GM12878 (cell line): Measurements from ENCODE around the gene SLC6A7. TPM values are rescaled to one million over a fixed set of nuclear protein-coding genes. Genes with fewer than 3 reads are reported as not detected.
A peak's percentile ranks its signal among the peaks of the same experiment; 100 is the strongest.

ENCODE experiments used
- ATAC-seq: fragments of 200-7000 bp; cut with Tn5 transposase; 3 replicates; pipeline ENCODE4 v1.9.1; 2020; ENCODE audit warnings: mild to moderate bottlenecking, moderate library complexity
- BruUV-seq: library from RNA; stranded (reverse); fragments of 400-500 nt; replicated peaks from 2 replicates; lab custom pipeline; 2021; lab: Mats Ljungman, UMichigan
- CTCF ChIA-PET: fragments of 300-600 bp; sonication (Branson Sonifier 250); formaldehyde crosslinking; extraction: SDS; loops from one replicate; lab custom pipeline; 2021; ENCODE audit warnings: inconsistent platforms; lab: Yijun Ruan, JAX
- POLR2A ChIA-PET: fragments of 350-600 bp; formaldehyde crosslinking; extraction: SDS; loops from one replicate; lab custom pipeline; 2021; ENCODE audit warnings: inconsistent platforms; lab: Charles Lee
- RAD21 ChIA-PET: fragments of 300-600 bp; sonication (Branson Sonifier 250); formaldehyde crosslinking; loops from one replicate; lab custom pipeline; 2023; ENCODE audit warnings: antibody characterized with exemption; ENCODE audit not compliant: unreplicated experiment; lab: Charles Lee
- SMC1A ChIA-PET: fragments of 300-600 bp; sonication (Branson Sonifier 250); formaldehyde crosslinking; loops from one replicate; lab custom pipeline; 2023; ENCODE audit not compliant: unreplicated experiment, uncharacterized antibody; lab: Charles Lee
- DNase-seq: peaks from one replicate; pipeline ENCODE4 v3.0.0-alpha.2; 2011; ENCODE audit warnings: low read depth, low spot score
- FAIRE-seq: peaks from 3 replicates; lab custom pipeline; 2011; peaks lifted over from hg19 to GRCh38; lab: Jason Lieb, UNC
- H2AFZ ChIP-seq: 2 replicates; pipeline ENCODE4 v1.6.0; 2011; ENCODE audit warnings: low read depth, low read length, control low read depth; ENCODE audit not compliant: control insufficient read depth
- H3K27ac ChIP-seq: 2 replicates; pipeline ENCODE4 v1.5.1; 2011; ENCODE audit warnings: control low read depth; ENCODE audit not compliant: control insufficient read depth, insufficient read depth
- H3K27me3 ChIP-seq, 2 experiments: replicated peaks in 1 of 2; 2 replicates each; pipeline versions ENCODE4 v1.6.0 to v1.6.1; 2011; ENCODE audit warnings: low read length in 1 of 2; ENCODE audit not compliant: control insufficient read depth in 2 of 2, insufficient read depth in 2 of 2
- H3K36me3 ChIP-seq, 2 experiments: 2 replicates each; pipeline ENCODE4 v1.5.1; 2011; ENCODE audit warnings: low read length in 1 of 2; ENCODE audit not compliant: control insufficient read depth in 2 of 2, insufficient read depth in 2 of 2
- H3K4me1 ChIP-seq: 2 replicates; pipeline ENCODE4 v1.6.1; 2011; ENCODE audit warnings: mild to moderate bottlenecking, low read length, moderate library complexity, mixed read lengths; ENCODE audit not compliant: control insufficient read depth, insufficient read depth
- H3K4me2 ChIP-seq: 2 replicates; pipeline ENCODE4 v1.6.0; 2011; ENCODE audit warnings: control low read depth; ENCODE audit not compliant: control insufficient read depth, insufficient read depth
- H3K4me3 ChIP-seq: fragments of 200-600 bp; sonication (generic); 2 replicates; pipeline ENCODE4 v1.5.1; 2016
- H3K79me2 ChIP-seq: 2 replicates; pipeline ENCODE4 v1.6.0; 2011; ENCODE audit warnings: low read length; ENCODE audit not compliant: control insufficient read depth, insufficient read depth
- H3K9ac ChIP-seq: 2 replicates; pipeline ENCODE4 v1.8.0; 2011; ENCODE audit warnings: low read length, control low read depth, mixed read lengths; ENCODE audit not compliant: control insufficient read depth, insufficient read depth
- H3K9me3 ChIP-seq: replicated peaks from 3 replicates; pipeline ENCODE4 v1.5.1; 2011; ENCODE audit warnings: mild to moderate bottlenecking, low read length; ENCODE audit not compliant: control insufficient read depth, insufficient read depth
- H4K20me1 ChIP-seq: 2 replicates; pipeline ENCODE4 v1.6.0; 2011; ENCODE audit not compliant: control insufficient read depth, insufficient read depth
- CBX3 ChIP-seq: fragments of 200-600 bp; sonication (generic); IDR thresholded peaks from 2 replicates; pipeline ENCODE4 v1.6.1; 2016; ENCODE audit warnings: low read depth, borderline replicate concordance
- CEBPZ ChIP-seq: fragments of 150-350 bp; IDR thresholded peaks from 2 replicates; pipeline ENCODE4 v1.6.1; 2016; ENCODE audit warnings: low read depth, low read length
- EZH2 ChIP-seq: IDR thresholded peaks from 2 replicates; pipeline ENCODE4 v1.6.1; 2012; ENCODE audit warnings: low read depth, mild to moderate bottlenecking, control low read depth, inconsistent platforms, low read length, borderline replicate concordance; ENCODE audit not compliant: control insufficient read depth
- HDAC6 ChIP-seq: fragments of 200-600 bp; sonication (generic); IDR thresholded peaks from one replicate; pipeline ENCODE4 v1.8.0; 2017; ENCODE audit warnings: antibody characterized with exemption; ENCODE audit not compliant: unreplicated experiment
- HDGF ChIP-seq: fragments of 450-650 bp; IDR thresholded peaks from 2 replicates; pipeline ENCODE4 v1.6.1; 2016; ENCODE audit warnings: antibody characterized with exemption
- RB1 ChIP-seq: fragments of 450-650 bp; formaldehyde crosslinking; IDR thresholded peaks from 2 replicates; pipeline ENCODE4 v1.6.1; 2017; ENCODE audit warnings: mild to moderate bottlenecking, borderline replicate concordance
- RUNX3 ChIP-seq: IDR thresholded peaks from 2 replicates; pipeline ENCODE4 v1.6.1; 2012; ENCODE audit warnings: low read length, inconsistent platforms
- SIN3A ChIP-seq: IDR thresholded peaks from 2 replicates; pipeline ENCODE4 v1.6.1; 2012; ENCODE audit warnings: low read depth, low read length, improper control_type of control experiment
- SP1 ChIP-seq: IDR thresholded peaks from one replicate; pipeline ENCODE4 v1.6.1; 2011; ENCODE audit warnings: low read depth, low read length
- SPI1 ChIP-seq: IDR thresholded peaks from 2 replicates; pipeline ENCODE4 v1.6.1; 2011; ENCODE audit warnings: low read depth, mild to moderate bottlenecking, low read length, moderate library complexity, borderline replicate concordance; ENCODE audit not compliant: insufficient read depth
- SRF ChIP-seq, 2 experiments: IDR thresholded peaks; 2 replicates each; pipeline ENCODE4 v1.6.1; 2011; ENCODE audit warnings: low read depth in 2 of 2, low read length in 2 of 2, mild to moderate bottlenecking in 1 of 2, moderate library complexity in 1 of 2
- WGBS: methylation state at CpG from one replicate; pipeline ENCODE4 v1.1.6; 2016; ENCODE audit warnings: low lambda C conversion rate; ENCODE audit not compliant: insufficient replicate concordance, insufficient coverage; ENCODE audit errors: missing lambda C conversion rate; 5-methylcytosine and 5-hydroxymethylcytosine counted together
- in situ Hi-C: fragments of 300-500 bp; cut with MboI; formaldehyde crosslinking; loops from 9 replicates; pipeline ENCODE4 v1.14.3; 2018; ENCODE audit warnings: mixed read lengths
- intact Hi-C: fragments of 100-400 bp; cut with micrococcal nuclease; formaldehyde crosslinking; loops from one replicate; pipeline ENCODE4 v1.14.2; 2022; ENCODE audit not compliant: unreplicated experiment
- polyA plus RNA-seq, 11 experiments: library from polyadenylated mRNA; depleted of rRNA in 4 of 11; unstranded in 6 of 11; stranded (reverse) in 5 of 11; fragments of >200 nt; fragmentation: Nextera tagmentation in 4 of 11; fragmentation: Illumina TruSeq in 1 of 11; extraction: Ambion mirVana in 4 of 11; extraction: Trizol in 1 of 11; gene quantifications; 1 replicate in 1 of 11; 2 replicates in 10 of 11; pipeline versions ENCODE4 v1.2.1 to v1.2.3, GENCODE V29; 2011 to 2016; ENCODE audit warnings: inconsistent platforms in 2 of 11, missing spikeins in 2 of 11, low read depth in 1 of 11
- total RNA-seq, 4 experiments: library from RNA; depleted of rRNA in 3 of 4; stranded (reverse); fragments of >200 nt in 3 of 4; fragmentation: Illumina TruSeq in 1 of 4; extraction: Trizol in 1 of 4; gene quantifications; 2 replicates each; pipeline versions ENCODE4 v1.2.1 to v1.2.3, GENCODE V29; 2013 to 2021
- TF ChIP-seq, protein P1 (sequence below): IDR thresholded peaks from 2 replicates; pipeline ENCODE4 v1.6.1; 2012; ENCODE audit warnings: mild to moderate bottlenecking, low read depth, low read length

SLC6A7 gene
- total and polyA plus RNA-seq, 10 of the 15 experiments (the other 5 are each of a cell fraction or from before 2014, with no cell fraction given) = 0.01 to 0.15 (median 0.06) TPM; not detected in 7

DNA sequence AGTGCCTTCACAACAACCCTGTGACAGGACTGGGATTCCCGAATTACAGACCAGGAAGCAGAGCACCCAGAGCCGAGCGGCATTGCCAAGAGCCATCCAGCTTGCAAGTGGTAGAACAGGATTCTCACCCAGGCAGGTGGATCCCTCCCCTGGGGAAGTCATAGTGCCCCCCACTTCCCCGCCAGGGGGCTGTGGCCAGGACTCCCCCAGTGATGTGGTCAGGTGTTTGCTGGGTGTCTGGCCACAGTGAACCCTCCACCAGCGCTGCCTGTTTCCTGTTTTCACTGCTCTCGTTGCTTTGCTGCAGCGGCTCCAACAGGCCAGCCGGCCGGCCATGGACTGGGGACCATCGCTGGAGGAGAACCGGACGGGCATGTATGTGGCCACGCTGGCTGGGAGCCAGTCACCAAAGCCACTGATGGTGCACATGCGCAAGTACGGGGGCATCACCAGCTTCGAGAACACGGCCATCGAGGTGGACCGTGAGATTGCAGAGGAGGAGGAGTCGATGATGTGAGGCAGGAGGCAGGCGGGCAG is 19.3 kb downstream of the SLC6A7 start (continued):
- TF ChIP-seq EZH2 (no peak), RB1 (no peak), SIN3A (no peak), RUNX3 (peak; percentile 39; the same call in 1 of the 2 replicates)

DNA sequence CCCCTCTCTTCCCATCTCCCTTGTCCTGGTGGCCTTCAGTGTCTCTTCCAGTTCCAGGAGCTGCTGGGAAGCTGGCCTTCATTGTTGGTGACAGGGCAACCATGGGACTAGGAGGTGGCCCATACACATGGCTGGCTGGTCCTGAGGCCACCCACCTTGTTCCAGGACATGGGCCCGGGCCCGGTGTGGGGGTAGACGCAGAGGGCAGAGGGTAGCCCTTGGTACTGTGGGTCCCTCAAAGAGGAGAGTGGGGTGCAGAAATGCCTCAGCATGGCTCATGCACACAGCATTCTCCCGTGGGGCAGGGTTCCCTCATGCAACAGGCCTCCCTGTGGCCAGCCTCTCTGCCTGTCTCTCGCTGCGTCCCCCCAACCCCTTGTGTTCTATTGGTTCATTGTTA is 20.8 kb downstream of the SLC6A7 start:
- H4K20me1 ChIP-seq = no peaks in the 10 kb centered on the region
- intact Hi-C loops = loop anchor here (10.0 kb wide), 1 partner anchor 576 kb away; no protein-coding TSS in a partner anchor
- SMC1A ChIA-PET = no interaction called here
- H3K4me2 ChIP-seq = no peak overlapping the region
- no peak for FAIRE-seq
- POLR2A ChIA-PET = no interaction called here
- H3K4me3 ChIP-seq = no peak overlapping the region
- H3K9ac ChIP-seq = no peak overlapping the region
- 16% methylated on average over 6 of the region's 6 CpGs for WGBS
- peaks cover 0 to 3% of the 10 kb centered on the region in 2 experiments; a peak in 2 of 4 replicates for H3K27me3 ChIP-seq
- no peaks in the 10 kb centered on the region for H3K9me3 ChIP-seq
- RAD21 ChIA-PET = interaction anchor here (1.4 kb wide), 1 partner anchor 48 kb away, joined by 5 read pairs; no protein-coding TSS in a partner anchor
- H3K79me2 ChIP-seq = no peaks in the 10 kb centered on the region
- no peaks in the 10 kb centered on the region for H3K36me3 ChIP-seq
- TF ChIP-seq CEBPZ (no peak), SRF (IDR thresholded peaks at IDR 0.05; ENCODE audit: low read depth in 2 of 2, low read length in 2 of 2) (no peak), SP1 (no peak), SPI1 (no peak), CBX3 (no peak), HDAC6 (no peak), HDGF (no peak)
- TF ChIP-seq, protein P1, sequence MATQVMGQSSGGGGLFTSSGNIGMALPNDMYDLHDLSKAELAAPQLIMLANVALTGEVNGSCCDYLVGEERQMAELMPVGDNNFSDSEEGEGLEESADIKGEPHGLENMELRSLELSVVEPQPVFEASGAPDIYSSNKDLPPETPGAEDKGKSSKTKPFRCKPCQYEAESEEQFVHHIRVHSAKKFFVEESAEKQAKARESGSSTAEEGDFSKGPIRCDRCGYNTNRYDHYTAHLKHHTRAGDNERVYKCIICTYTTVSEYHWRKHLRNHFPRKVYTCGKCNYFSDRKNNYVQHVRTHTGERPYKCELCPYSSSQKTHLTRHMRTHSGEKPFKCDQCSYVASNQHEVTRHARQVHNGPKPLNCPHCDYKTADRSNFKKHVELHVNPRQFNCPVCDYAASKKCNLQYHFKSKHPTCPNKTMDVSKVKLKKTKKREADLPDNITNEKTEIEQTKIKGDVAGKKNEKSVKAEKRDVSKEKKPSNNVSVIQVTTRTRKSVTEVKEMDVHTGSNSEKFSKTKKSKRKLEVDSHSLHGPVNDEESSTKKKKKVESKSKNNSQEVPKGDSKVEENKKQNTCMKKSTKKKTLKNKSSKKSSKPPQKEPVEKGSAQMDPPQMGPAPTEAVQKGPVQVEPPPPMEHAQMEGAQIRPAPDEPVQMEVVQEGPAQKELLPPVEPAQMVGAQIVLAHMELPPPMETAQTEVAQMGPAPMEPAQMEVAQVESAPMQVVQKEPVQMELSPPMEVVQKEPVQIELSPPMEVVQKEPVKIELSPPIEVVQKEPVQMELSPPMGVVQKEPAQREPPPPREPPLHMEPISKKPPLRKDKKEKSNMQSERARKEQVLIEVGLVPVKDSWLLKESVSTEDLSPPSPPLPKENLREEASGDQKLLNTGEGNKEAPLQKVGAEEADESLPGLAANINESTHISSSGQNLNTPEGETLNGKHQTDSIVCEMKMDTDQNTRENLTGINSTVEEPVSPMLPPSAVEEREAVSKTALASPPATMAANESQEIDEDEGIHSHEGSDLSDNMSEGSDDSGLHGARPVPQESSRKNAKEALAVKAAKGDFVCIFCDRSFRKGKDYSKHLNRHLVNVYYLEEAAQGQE = no peak
- TF ChIP-seq, all 136 proteins: peak for 0
- H3K4me1 ChIP-seq = no peaks in the 10 kb centered on the region
- H3K27ac ChIP-seq = no peak overlapping the region
- CTCF ChIA-PET = interaction anchor here (1.0 to 3.2 kb wide), 3 partner anchors 8 to 80 kb away, joined by 3 to 12 read pairs (median 5); no protein-coding TSS in a partner anchor
- no peak overlapping the region for H2AFZ ChIP-seq
- in situ Hi-C loops = no loop called here
- DNase-seq = no peak
- no peak for ATAC-seq
- BruUV-seq = no TSS peak
